Body of pancreas (tissue), 4 donors: Measurements from ENCODE around the gene SMARCA2. TPM values are rescaled to one million over a fixed set of nuclear protein-coding genes. Genes with fewer than 3 reads are reported as not detected.

Source experiments
- ATAC-seq: fragments of 150-250 bp; one replicate; pipeline ENCODE4 v1.9.1; 2016
- DNase-seq, 4 donors: peaks; one replicate each; pipeline ENCODE4 v3.0.0-alpha.2; 2019
- H3K27ac ChIP-seq, 4 donors: fragments of 200-600 bp; sonication (generic); 1 replicate in 3 of 4; 2 replicates in 1 of 4; pipeline versions ENCODE4 v1.5.1 to v1.6.1; 2016 to 2019; ENCODE audit warnings: mild to moderate bottlenecking in 1 of 4, mixed read lengths in 1 of 4, moderate library complexity in 1 of 4
- H3K27me3 ChIP-seq, 2 donors: fragments of 200-600 bp; sonication (generic); one replicate each; pipeline ENCODE4 v1.6.0; 2016; ENCODE audit warnings: mild to moderate bottlenecking in 1 of 2
- H3K36me3 ChIP-seq, 2 donors: fragments of 200-600 bp; sonication (generic); replicated peaks in 1 of 2; 2 replicates each; pipeline ENCODE4 v1.5.1; 2016; ENCODE audit warnings: low read depth in 2 of 2; ENCODE audit not compliant: insufficient read depth in 1 of 2
- H3K4me1 ChIP-seq: fragments of 200-600 bp; sonication (generic); one replicate; pipeline ENCODE4 v1.6.0; 2016
- H3K4me3 ChIP-seq, 2 donors: fragments of 200-600 bp; sonication (generic); 1 replicate in 1 of 2; 2 replicates in 1 of 2; pipeline ENCODE4 v1.5.1; 2016 to 2019
- H3K9me3 ChIP-seq, 3 donors: fragments of 200-600 bp; sonication (generic); 1 replicate in 2 of 3; 2 replicates in 1 of 3; pipeline ENCODE4 v1.5.1; 2016
- CTCF ChIP-seq, 7 experiments: fragments of 450-650 bp in 4 of 7; fragments of 200-600 bp in 3 of 7; sonication (generic) in 3 of 7; IDR thresholded peaks; one replicate each; pipeline ENCODE4 v1.5.1; 2016 to 2019; ENCODE audit warnings: antibody characterized with exemption in 7 of 7
- POLR2A ChIP-seq, 3 donors: fragments of 450-650 bp; IDR thresholded peaks; one replicate each; pipeline ENCODE4 v1.6.1; 2016; ENCODE audit warnings: antibody characterized with exemption in 3 of 3, mild to moderate bottlenecking in 2 of 3
- WGBS, 2 donors: methylation state at CpG; one replicate each; pipeline ENCODE4 v1.1.5; 2017; 5-methylcytosine and 5-hydroxymethylcytosine counted together
- intact Hi-C: fragments of 100-400 bp; cut with DNase I; formaldehyde crosslinking; loops from one replicate; pipeline ENCODE4 v1.15.1; 2023
- total RNA-seq, 2 donors: library from RNA; depleted of rRNA; stranded (reverse); fragments of >200 nt; gene quantifications; one replicate each; pipeline ENCODE4 v1.1.0, GENCODE V29; 2016

SMARCA2 gene
- total RNA-seq, 2 donors from 2014 or later, result 83.8 to 117 TPM

GRCh38 chr9:2215921-2216441 lies 200.8 kb downstream of the SMARCA2 start:
- no peaks in the 10 kb centered on the region for H3K27me3 ChIP-seq
- no peak overlapping the region for H3K4me3 ChIP-seq
- H3K36me3 ChIP-seq, result no peaks in the 10 kb centered on the region
- no peak overlapping the region for H3K27ac ChIP-seq
- no peak for TF ChIP-seq CTCF (IDR thresholded peaks at IDR 0.05)
- no peak for TF ChIP-seq POLR2A (IDR thresholded peaks at IDR 0.05)
- DNase-seq (no peak), ATAC-seq (no peak)
- intact Hi-C loops, result no loop called here
- no peaks in the 10 kb centered on the region for H3K4me1 ChIP-seq
- 90 to 92% methylated on average over 8 of the region's 8 CpGs for WGBS, 2 donors
- no peaks in the 10 kb centered on the region for H3K9me3 ChIP-seq

GRCh38 chr9:2216591-2216990 lies 201.4 kb downstream of the SMARCA2 start:
- Histone ChIP-seq H3K4me3 (no peak overlapping the region), H3K4me1 (no peaks in the 10 kb centered on the region), H3K9me3 (no peaks in the 10 kb centered on the region), H3K36me3 (no peaks in the 10 kb centered on the region), H3K27ac (no peak overlapping the region), H3K27me3 (no peaks in the 10 kb centered on the region)
- TF ChIP-seq CTCF (IDR thresholded peaks at IDR 0.05), result no peak
- no peak for TF ChIP-seq POLR2A (IDR thresholded peaks at IDR 0.05)
- 88 to 89% methylated on average over 2 of the region's 2 CpGs for WGBS, 2 donors
- intact Hi-C loops, result no loop called here
- ATAC-seq (no peak), DNase-seq (no peak)

- 67 to 73% methylated on average over 3 of the region's 3 CpGs for WGBS, 2 donors
- TF ChIP-seq POLR2A (IDR thresholded peaks at IDR 0.05) (no peak), CTCF (IDR thresholded peaks at IDR 0.05) (no peak)
- no peaks in the 10 kb centered on the region for H3K9me3 ChIP-seq
- H3K4me1 ChIP-seq, result no peaks in the 10 kb centered on the region
- ATAC-seq (no peak), DNase-seq (no peak)
- no peaks in the 10 kb centered on the region for H3K27me3 ChIP-seq
- no peak overlapping the region for H3K27ac ChIP-seq
- intact Hi-C loops, result no loop called here
- H3K4me3 ChIP-seq, result no peak overlapping the region
- H3K36me3 ChIP-seq, result no peaks in the 10 kb centered on the region
Observed at GRCh38 chr9:2217540-2217939, 202.4 kb downstream of the SMARCA2 start.

GRCh38 chr9:2220036-2220435 lies 204.9 kb downstream of the SMARCA2 start:
- 82 to 91% methylated on average over 3 of the region's 3 CpGs for whole genome bisulfite sequencing, 2 donors
- intact Hi-C loops, result no loop called here

More at GRCh38 chr9:2220036-2220435, 204.9 kb downstream of the SMARCA2 start:
- no peaks in the 10 kb centered on the region for H3K9me3 ChIP-seq
- no peak overlapping the region for H3K27ac ChIP-seq
- no peak overlapping the region for H3K4me3 ChIP-seq
- H3K4me1 ChIP-seq, result no peaks in the 10 kb centered on the region
- ATAC-seq (no peak), DNase-seq (no peak)
- TF ChIP-seq POLR2A (IDR thresholded peaks at IDR 0.05) (no peak), CTCF (IDR thresholded peaks at IDR 0.05) (no peak)
- H3K36me3 ChIP-seq, result no peaks in the 10 kb centered on the region
- H3K27me3 ChIP-seq, result no peaks in the 10 kb centered on the region
